Mucosa of descending colon (tissue), 3 donors: ENCODE results near the gene MMP7. TPM values are rescaled to one million over a fixed set of nuclear protein-coding genes. Genes with fewer than 3 reads are reported as not detected.

Experiments
- ATAC-seq: fragments of 200-7000 bp; cut with Tn5 transposase; one replicate; pipeline ENCODE4 v1.9.1; 2020; ENCODE audit warnings: mild to moderate bottlenecking, moderate library complexity
- DNase-seq, 3 donors: peaks; one replicate each; pipeline ENCODE4 v3.0.0-alpha.2; 2020
- H3K36me3 ChIP-seq: fragments of 200-600 bp; one replicate; pipeline ENCODE4 v1.8.0; 2021; ENCODE audit warnings: low read depth, mild to moderate bottlenecking
- H3K4me1 ChIP-seq: fragments of 200-600 bp; one replicate; pipeline ENCODE4 v1.8.0; 2021; ENCODE audit warnings: low read depth, mild to moderate bottlenecking
- H3K4me3 ChIP-seq: fragments of 200-600 bp; one replicate; pipeline ENCODE4 v1.8.0; 2021; ENCODE audit warnings: mild to moderate bottlenecking
- H3K9me3 ChIP-seq: fragments of 200-600 bp; one replicate; pipeline ENCODE4 v1.8.0; 2021; ENCODE audit warnings: mild to moderate bottlenecking
- intact Hi-C, 2 donors: fragments of 100-400 bp; cut with DNase I in 1 of 2; cut with micrococcal nuclease in 1 of 2; formaldehyde crosslinking; loops; one replicate each; pipeline versions ENCODE4 v1.11.0 to v1.11.1; 2022; cut with DNase I, micrococcal nuclease
- total RNA-seq, 3 donors: library from RNA; stranded (reverse); fragmentation: NEBNext Ultra II Directional in 2 of 3; extraction: Animal tissue kit (Norgen Biotek cat#: 25700) in 2 of 3; gene quantifications; one replicate each; pipeline versions ENCODE4 v1.2.1 to v1.2.4, GENCODE V29; 2021 to 2023
- TF ChIP-seq, protein P1 (sequence below): fragments of 200-600 bp; IDR thresholded peaks from one replicate; pipeline ENCODE4 v1.8.0; 2022; ENCODE audit warnings: antibody characterized with exemption, mild to moderate bottlenecking
- donor health status: DM: no; HTN: no; CAD: no; lungs with moderate emphysema.
- donor health status: DM: no; HTN: no; CAD: no.
- donor health status: DM: no; HTN: yes; CAD: no.

The MMP7 gene
- total RNA-seq, 3 donors from 2014 or later, result not detected

DNA sequence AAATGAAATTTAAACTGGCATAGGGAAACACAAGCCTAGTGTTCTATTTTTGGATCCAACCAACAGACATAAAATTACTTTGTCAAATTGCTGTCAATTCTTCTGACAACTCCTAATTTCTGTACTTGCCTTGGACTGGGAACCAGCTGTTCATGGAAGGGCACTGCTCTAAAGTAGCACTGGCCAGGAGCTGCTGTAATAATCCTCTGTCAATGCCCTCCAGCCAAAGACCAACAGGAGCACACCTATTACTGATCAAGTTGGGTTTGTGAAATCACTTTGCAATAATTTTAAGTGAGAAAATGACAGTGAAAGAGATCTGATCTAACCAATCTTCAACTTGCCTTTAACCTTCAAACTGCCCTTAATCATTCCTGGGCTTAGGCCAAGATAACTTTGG lies 59.1 kb downstream of the MMP7 start:
- intact Hi-C loops, result no loop called here
- Histone ChIP-seq H3K4me3 (no peak overlapping the region), H3K9me3 (no peaks in the 10 kb centered on the region), H3K36me3 (no peaks in the 10 kb centered on the region), H3K4me1 (peaks cover 34% of the 10 kb centered on the region)
- ATAC-seq (no peak), DNase-seq (no peak)
- TF ChIP-seq, protein P1, sequence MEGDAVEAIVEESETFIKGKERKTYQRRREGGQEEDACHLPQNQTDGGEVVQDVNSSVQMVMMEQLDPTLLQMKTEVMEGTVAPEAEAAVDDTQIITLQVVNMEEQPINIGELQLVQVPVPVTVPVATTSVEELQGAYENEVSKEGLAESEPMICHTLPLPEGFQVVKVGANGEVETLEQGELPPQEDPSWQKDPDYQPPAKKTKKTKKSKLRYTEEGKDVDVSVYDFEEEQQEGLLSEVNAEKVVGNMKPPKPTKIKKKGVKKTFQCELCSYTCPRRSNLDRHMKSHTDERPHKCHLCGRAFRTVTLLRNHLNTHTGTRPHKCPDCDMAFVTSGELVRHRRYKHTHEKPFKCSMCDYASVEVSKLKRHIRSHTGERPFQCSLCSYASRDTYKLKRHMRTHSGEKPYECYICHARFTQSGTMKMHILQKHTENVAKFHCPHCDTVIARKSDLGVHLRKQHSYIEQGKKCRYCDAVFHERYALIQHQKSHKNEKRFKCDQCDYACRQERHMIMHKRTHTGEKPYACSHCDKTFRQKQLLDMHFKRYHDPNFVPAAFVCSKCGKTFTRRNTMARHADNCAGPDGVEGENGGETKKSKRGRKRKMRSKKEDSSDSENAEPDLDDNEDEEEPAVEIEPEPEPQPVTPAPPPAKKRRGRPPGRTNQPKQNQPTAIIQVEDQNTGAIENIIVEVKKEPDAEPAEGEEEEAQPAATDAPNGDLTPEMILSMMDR, result no peak

Other genes starting within 250 kb of the MMP7 start
- 100 to 1,000 TPM in 1 of 3 donors, 10 to 100 TPM in 2; 26.1 to 116 (median 45.4) TPM for gene BIRC3, start 213.3 kb downstream of the MMP7 start, total RNA-seq
- 10 to 100 TPM; 42.8 to 55.0 (median 45.2) TPM for gene BIRC2, start 183.5 kb downstream of the MMP7 start, total RNA-seq
- 100 to 1,000 TPM; 153 to 205 (median 157) TPM for gene TMEM123, start 78.0 kb downstream of the MMP7 start, total RNA-seq
- gene MMP20, start 94.6 kb upstream of the MMP7 start, total RNA-seq, result not detected
- under 1 TPM in 1 of 3 donors, not detected in 2; 0.16 TPM for gene MMP27, start 175.0 kb upstream of the MMP7 start, total RNA-seq
- not detected for gene MMP8, start 194.2 kb upstream of the MMP7 start, total RNA-seq
- gene MMP10, start 249.9 kb upstream of the MMP7 start, total RNA-seq, result under 1 TPM in 1 of 3 donors, not detected in 2; 0.16 TPM